ENCODE measurements around the gene CNGB1.

DNA sequence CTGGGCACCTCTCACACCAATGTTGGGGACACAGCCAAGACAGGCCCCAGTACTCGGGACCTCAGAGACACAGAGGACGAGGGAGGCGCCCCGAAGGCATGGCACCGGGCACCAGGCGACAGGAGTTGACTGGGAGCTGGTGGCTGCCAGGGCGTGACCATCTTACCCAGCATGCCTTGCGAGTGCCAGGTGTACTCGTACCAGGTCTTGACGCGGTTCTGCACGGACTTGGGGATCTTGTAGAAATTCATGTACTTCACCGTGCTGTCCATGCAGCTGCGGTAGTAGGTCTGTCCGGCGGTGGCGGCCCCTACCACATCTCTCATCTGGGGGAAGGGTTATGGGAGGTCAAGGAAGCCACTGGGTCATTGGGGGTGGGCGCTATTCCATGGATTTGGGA, 67.3 kb downstream of the CNGB1 start:
- TF ChIP-seq, protein P1, sequence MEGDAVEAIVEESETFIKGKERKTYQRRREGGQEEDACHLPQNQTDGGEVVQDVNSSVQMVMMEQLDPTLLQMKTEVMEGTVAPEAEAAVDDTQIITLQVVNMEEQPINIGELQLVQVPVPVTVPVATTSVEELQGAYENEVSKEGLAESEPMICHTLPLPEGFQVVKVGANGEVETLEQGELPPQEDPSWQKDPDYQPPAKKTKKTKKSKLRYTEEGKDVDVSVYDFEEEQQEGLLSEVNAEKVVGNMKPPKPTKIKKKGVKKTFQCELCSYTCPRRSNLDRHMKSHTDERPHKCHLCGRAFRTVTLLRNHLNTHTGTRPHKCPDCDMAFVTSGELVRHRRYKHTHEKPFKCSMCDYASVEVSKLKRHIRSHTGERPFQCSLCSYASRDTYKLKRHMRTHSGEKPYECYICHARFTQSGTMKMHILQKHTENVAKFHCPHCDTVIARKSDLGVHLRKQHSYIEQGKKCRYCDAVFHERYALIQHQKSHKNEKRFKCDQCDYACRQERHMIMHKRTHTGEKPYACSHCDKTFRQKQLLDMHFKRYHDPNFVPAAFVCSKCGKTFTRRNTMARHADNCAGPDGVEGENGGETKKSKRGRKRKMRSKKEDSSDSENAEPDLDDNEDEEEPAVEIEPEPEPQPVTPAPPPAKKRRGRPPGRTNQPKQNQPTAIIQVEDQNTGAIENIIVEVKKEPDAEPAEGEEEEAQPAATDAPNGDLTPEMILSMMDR (IDR thresholded peaks at IDR 0.05; ENCODE audit: low read length) = no peak
- no peak for TF ChIP-seq EZH2 (IDR thresholded peaks at IDR 0.05; ENCODE audit: borderline replicate concordance, low read length)

Measured in OCI-LY1 (cell line).